Body of pancreas (tissue), 4 donors: Measurements from ENCODE around the gene KPNA4.

ENCODE experiments used
- CTCF ChIP-seq, 7 experiments: fragments of 450-650 bp in 4 of 7; fragments of 200-600 bp in 3 of 7; sonication (generic) in 3 of 7; IDR thresholded peaks; one replicate each; pipeline ENCODE4 v1.5.1; 2016 to 2019; ENCODE audit warnings: antibody characterized with exemption in 7 of 7
- POLR2A ChIP-seq, 3 donors: fragments of 450-650 bp; IDR thresholded peaks; one replicate each; pipeline ENCODE4 v1.6.1; 2016; ENCODE audit warnings: antibody characterized with exemption in 3 of 3, mild to moderate bottlenecking in 2 of 3

- TF ChIP-seq CTCF (IDR thresholded peaks at IDR 0.05) (no peak), POLR2A (IDR thresholded peaks at IDR 0.05) (no peak)
Observed at GRCh38 chr3:160601288-160601687, 35.9 kb upstream of the KPNA4 start.
